Thyroid gland (tissue), 4 donors: ENCODE data around the gene NSUN7.

Experiments
- CTCF ChIP-seq, 6 experiments: fragments of 200-600 bp in 3 of 6; fragments of 450-650 bp in 3 of 6; sonication (generic) in 3 of 6; IDR thresholded peaks; one replicate each; pipeline ENCODE4 v1.5.1; 2016 to 2019; ENCODE audit warnings: antibody characterized with exemption in 6 of 6, mild to moderate bottlenecking in 2 of 6, inconsistent platforms in 1 of 6, moderate library complexity in 1 of 6
- POLR2A ChIP-seq, 2 donors: fragments of 450-650 bp; IDR thresholded peaks; one replicate each; pipeline ENCODE4 v1.6.1; 2017; ENCODE audit warnings: antibody characterized with exemption in 2 of 2, mild to moderate bottlenecking in 2 of 2, moderate library complexity in 1 of 2

DNA sequence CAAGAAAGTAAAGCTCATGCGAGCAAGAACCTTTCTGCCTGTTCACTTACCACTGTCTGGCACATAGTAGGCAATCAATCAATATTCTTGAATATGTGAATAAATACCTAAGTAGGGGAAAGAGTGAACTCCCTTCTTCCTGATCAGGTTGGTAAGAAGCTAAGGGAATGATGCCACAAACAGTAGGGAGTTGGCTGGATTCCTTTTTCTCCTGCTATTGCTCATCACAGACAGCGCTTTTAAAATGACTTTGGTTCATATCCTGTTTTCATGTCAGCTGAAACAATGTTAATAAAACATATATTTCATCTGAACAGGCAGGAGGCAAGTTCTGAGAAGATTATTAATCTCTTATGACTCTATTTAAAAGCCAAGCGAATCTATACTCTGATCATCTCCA lies 99.2 kb downstream of the NSUN7 start:
- TF ChIP-seq CTCF (IDR thresholded peaks at IDR 0.05) (no peak), POLR2A (IDR thresholded peaks at IDR 0.05) (no peak)
